Hematopoietic multipotent progenitor cell treated with erythropoietin and hydrocortisone succinate and interleukin-3 and kit ligand, for 4 days (in vitro differentiated cells): Measurements from ENCODE around the gene PRR14.
A peak's percentile ranks its signal among the peaks of the same experiment; 100 is the strongest.
"Not testable (repeated sequence)": the region's sequence is repeated elsewhere in the genome, so short reads cannot be mapped to it uniquely, and the experiment has no call there.

Source experiments
- DNase-seq: peaks from one replicate; pipeline ENCODE4 v3.0.0-alpha.2; 2015

Gene PRR14

GRCh38 chr16:30633526-30633925 lies 17.2 kb upstream of the PRR14 start:
- no peak for DNase-seq

- no peak for DNase-seq
These were observed 14.2 kb upstream of the PRR14 start for GRCh38 chr16:30636599-30636998.

- not testable (repeated sequence) for DNase-seq
These were observed 13.6 kb upstream of the PRR14 start for GRCh38 chr16:30637139-30637538.

GRCh38 chr16:30637944-30638343 lies 12.8 kb upstream of the PRR14 start:
- DNase-seq, result peak; percentile 89

GRCh38 chr16:30641378-30641982 lies 9.3 kb upstream of the PRR14 start:
- peak; percentile 67 for DNase-seq

- no peak for DNase-seq
These were observed 6.4 kb upstream of the PRR14 start for GRCh38 chr16:30644334-30644830.

- no peak for DNase-seq
These were observed 5.0 kb upstream of the PRR14 start for GRCh38 chr16:30645727-30646126.

GRCh38 chr16:30647274-30647571 lies 3.5 kb upstream of the PRR14 start:
- no peak for DNase-seq

- DNase-seq, result peak; percentile 74
These were observed 913 bp upstream of the PRR14 start for GRCh38 chr16:30649725-30650368.

- DNase-seq, result peak; percentile 91
These were observed 604 bp downstream of the PRR14 start for GRCh38 chr16:30651124-30652004.

GRCh38 chr16:30652005-30652296 lies 1.2 kb downstream of the PRR14 start:
- no peak for DNase-seq

GRCh38 chr16:30652718-30653117 lies 2.0 kb downstream of the PRR14 start:
- no peak for DNase-seq

- DNase-seq, result no peak
These were observed 4.1 kb downstream of the PRR14 start for GRCh38 chr16:30654856-30655255.

- no peak for DNase-seq
These were observed 5.1 kb downstream of the PRR14 start for GRCh38 chr16:30655815-30656347.

GRCh38 chr16:30656388-30656787 lies 5.6 kb downstream of the PRR14 start:
- DNase-seq, result no peak

GRCh38 chr16:30656974-30657865 lies 6.5 kb downstream of the PRR14 start:
- no peak for DNase-seq

- peak; percentile 100 for DNase-seq
These were observed 7.3 kb downstream of the PRR14 start, which contains the start of gene FBRS for GRCh38 chr16:30657866-30658730. Gene FBRS, plus strand, starts transcription at chr16:30658431. Its CDS starts 1,088 bp downstream, at chr16:30659519.

- DNase-seq, result peak; percentile 99
These were observed 8.2 kb downstream of the PRR14 start for GRCh38 chr16:30658731-30659506.

- peak; percentile 48 for DNase-seq
These were observed 9.0 kb downstream of the PRR14 start for GRCh38 chr16:30659507-30660423.
